GM21717 (cell line): ENCODE results near the gene TSC22D4.

Source experiments
- ATAC-seq: cut with Tn5 transposase; IDR thresholded peaks from one replicate; pipeline ENCODE4 v1.9.1; 2021; ENCODE audit warnings: mild to moderate bottlenecking, moderate library complexity; ENCODE audit not compliant: unreplicated experiment

The TSC22D4 gene

GRCh38 chr7:100493476-100494264, 14.7 kb upstream of the TSC22D4 start:
- no peak for ATAC-seq

GRCh38 chr7:100492738-100493475, 13.9 kb upstream of the TSC22D4 start:
- ATAC-seq: no peak

- no peak for ATAC-seq
Measured at GRCh38 chr7:100491192-100491578, 12.2 kb upstream of the TSC22D4 start.

GRCh38 chr7:100490483-100491191, 11.6 kb upstream of the TSC22D4 start:
- no peak for ATAC-seq

- ATAC-seq: no peak
Measured at GRCh38 chr7:100489824-100490223, 10.8 kb upstream of the TSC22D4 start.

GRCh38 chr7:100489121-100489520, 10.1 kb upstream of the TSC22D4 start:
- ATAC-seq: no peak

GRCh38 chr7:100488333-100489095, 9.5 kb upstream of the TSC22D4 start:
- no peak for ATAC-seq

GRCh38 chr7:100486753-100487446, 7.9 kb upstream of the TSC22D4 start:
- no peak for ATAC-seq

- ATAC-seq: no peak
Measured at GRCh38 chr7:100486111-100486636, 7.2 kb upstream of the TSC22D4 start.

- no peak for ATAC-seq
Measured at GRCh38 chr7:100485471-100485876, 6.5 kb upstream of the TSC22D4 start.

- ATAC-seq: no peak
Measured at GRCh38 chr7:100484673-100485045, 5.6 kb upstream of the TSC22D4 start.

- no peak for ATAC-seq
Measured at GRCh38 chr7:100483722-100484672, 5.0 kb upstream of the TSC22D4 start, which contains the start of gene NYAP1. Gene NYAP1, plus strand, starts transcription at chr7:100483927. Its CDS starts 1,385 bp downstream, at chr7:100485312.

- ATAC-seq: no peak
Measured at GRCh38 chr7:100483090-100483721, 4.2 kb upstream of the TSC22D4 start.

- no peak for ATAC-seq
Measured at GRCh38 chr7:100482728-100483089, 3.7 kb upstream of the TSC22D4 start.

- ATAC-seq: no peak
Measured at GRCh38 chr7:100481466-100481865, 2.5 kb upstream of the TSC22D4 start.

- no peak for ATAC-seq
Measured at GRCh38 chr7:100477871-100478267, 1.1 kb downstream of the TSC22D4 start.

- ATAC-seq: no peak
Measured at GRCh38 chr7:100476903-100477870, 1.8 kb downstream of the TSC22D4 start.
